ENCODE data around the gene CDH6.
"Not testable (repeated sequence)": the region's sequence is repeated elsewhere in the genome, so short reads cannot be mapped to it uniquely, and the experiment has no call there.

The CDH6 gene

GRCh38 chr5:31334061-31334860, 140.8 kb downstream of the CDH6 start:
- no peak for DNase-seq

DNA sequence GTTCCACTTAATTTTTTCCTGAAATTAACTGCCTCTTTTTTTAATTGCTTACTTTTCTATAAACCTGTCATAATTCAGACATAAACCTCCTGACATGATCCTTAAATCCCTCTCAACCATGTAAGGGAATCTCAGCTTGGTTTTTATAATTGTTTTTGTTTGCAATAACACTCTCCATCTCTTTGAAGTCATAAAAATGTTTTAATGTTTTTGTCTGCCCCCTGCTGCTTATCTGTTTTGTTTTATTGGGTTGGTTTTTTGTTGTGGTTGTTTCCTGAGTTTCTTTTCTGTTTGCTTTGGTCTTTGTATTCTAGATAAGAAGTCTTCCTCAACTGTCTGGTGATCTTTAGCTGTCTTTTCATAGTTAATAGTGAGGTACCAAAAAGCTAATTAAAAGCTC, 142.0 kb downstream of the CDH6 start:
- no peak for DNase-seq

- no peak for DNase-seq
Measured at GRCh38 chr5:31343946-31344345, 150.5 kb downstream of the CDH6 start.

DNA sequence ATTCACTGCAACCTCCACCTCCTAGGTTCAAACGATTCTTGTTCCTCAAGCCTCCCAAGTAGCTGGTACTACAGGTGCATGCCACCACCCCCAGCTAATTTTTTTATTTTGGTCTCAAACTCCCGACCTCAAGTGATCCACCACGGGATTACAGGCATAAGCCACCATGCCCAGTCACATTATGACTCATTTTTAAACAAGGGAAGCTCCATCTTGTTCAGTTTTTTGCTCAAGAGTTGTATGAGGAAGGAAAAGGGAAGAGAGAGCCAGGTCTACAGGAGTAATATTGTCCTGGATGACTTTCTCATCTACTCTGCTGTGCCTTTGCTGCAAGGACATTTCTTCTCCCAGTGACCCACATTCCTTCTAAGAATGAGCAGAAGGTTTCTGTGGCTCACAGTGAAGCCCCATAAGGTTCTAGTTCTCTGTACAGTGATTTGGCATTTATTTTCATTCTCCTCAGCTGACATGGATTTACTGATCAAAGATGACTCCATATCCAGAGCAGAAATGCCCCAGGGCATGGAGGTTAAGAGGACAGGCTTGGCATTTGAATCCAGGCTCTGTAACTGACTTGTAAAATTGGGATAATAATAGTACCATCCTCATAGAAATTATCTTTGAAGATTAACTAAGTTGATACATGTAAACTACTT, 153.5 kb downstream of the CDH6 start:
- no peak for DNase-seq

DNA sequence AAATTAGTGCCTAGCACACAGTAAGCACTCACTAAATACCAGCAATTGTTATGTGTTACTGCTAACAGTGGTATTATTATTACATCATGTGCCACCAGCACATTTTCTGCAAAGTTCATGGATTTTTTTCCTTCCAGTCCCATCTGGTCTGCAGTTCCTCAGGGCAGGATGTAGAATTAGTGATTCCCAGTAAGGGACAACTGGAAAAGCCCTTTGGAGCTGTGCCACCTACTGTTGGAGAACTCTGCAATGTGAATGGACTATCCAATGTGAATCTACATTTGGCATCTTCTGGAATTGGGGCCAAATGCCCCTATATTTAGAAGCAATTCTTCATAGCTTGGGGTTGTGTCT, 154.0 kb downstream of the CDH6 start:
- DNase-seq, result no peak

DNA sequence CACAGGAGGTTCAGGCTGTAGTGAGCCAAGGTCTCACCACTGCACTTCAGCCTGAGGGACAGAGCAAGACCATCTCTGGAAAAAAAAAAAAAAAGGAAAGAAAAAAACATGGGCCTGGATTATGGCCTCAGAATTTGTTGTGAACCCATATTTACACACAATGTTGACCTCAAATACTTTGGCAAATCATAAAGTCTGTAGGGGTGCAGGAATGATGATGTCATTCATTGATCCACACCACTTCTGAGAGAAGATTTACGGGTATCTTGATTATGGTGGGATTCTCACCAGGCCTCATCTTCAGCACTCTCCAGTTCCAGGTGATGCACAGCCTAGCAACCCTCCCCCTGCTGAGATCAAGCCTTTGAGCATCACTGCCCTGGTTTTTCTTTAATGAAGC, 156.9 kb downstream of the CDH6 start:
- no peak for DNase-seq

- DNase-seq, result no peak
Measured at GRCh38 chr5:31355337-31355736, 161.9 kb downstream of the CDH6 start.

- DNase-seq, result no peak
Measured at GRCh38 chr5:31357038-31357437, 163.6 kb downstream of the CDH6 start.

DNA sequence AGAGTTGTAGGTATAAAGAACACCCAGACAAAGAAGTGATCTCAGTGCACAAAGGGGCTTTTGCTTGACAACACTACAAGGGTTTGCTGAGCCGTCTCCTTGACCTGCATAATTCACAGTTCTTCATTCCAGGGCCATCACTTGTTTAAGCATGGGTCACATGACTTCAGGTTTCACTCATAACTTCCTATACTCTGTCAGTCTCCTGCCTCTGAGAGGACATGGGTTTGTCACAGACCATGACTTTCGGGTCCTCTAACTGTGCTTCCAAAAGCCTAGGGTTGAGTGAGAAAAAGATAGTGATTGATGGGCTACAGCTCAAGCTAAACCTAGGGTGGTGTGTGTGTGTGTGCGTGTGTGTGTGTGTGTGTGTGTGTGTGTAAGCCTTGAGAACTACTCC, 166.4 kb downstream of the CDH6 start:
- no peak for DNase-seq

DNA sequence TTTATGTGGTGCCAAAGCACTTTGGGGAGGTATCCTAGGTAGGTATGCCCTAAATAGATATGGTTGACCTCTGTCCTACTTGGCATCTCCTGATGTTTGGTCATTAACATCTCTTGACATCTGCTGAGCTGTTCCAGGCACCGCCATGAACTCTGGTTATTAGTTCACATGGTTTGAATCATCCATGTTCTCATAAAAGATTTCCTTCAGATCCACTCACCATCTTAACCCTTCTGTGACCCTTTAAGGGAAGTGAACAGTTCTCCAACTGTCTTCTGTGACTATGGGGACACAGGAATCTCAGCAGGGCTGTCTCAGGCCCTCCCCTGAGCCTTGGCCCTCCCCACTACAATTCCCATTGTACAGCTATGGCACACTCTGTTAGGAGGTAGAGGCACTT, 167.7 kb downstream of the CDH6 start:
- no peak for DNase-seq

DNA sequence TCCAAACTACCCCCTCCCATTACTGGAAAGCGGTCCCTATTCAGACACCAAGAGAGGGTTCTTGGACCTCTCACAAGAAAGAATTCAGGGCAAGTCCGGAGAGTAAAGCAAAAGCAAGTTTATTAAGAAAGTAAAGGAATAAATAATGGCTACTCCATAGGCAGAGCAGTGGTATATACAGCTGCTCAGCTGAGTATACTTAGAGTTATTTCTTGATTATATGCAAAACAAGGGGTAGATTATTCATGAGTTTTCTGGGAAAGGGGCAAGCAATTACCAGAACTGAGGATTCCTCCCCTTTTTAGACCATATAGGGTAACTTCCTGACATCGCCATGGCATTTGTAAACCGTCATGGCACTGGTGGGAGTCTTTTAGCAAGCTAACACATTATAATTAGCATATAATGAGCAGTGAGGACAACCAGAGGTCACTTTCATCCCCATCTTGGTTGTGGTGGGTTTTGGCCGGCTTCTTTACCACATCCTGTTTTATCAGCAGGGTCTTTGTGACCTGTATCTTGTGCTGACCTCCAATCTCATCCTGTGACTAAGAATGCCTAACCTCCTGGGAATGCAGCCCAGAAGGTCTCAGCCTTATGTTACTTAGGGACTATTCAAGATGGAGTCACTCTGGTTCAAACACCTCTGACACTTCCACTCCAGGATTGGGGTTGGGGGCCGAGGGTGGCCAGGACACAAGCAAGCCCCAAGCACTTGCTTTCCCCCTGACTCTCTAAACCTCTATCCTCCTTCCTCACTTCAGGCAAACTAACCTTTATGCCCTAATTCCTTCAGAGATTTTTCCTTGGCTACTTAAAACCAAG, 168.4 kb downstream of the CDH6 start:
- not testable (repeated sequence) for DNase-seq

DNA sequence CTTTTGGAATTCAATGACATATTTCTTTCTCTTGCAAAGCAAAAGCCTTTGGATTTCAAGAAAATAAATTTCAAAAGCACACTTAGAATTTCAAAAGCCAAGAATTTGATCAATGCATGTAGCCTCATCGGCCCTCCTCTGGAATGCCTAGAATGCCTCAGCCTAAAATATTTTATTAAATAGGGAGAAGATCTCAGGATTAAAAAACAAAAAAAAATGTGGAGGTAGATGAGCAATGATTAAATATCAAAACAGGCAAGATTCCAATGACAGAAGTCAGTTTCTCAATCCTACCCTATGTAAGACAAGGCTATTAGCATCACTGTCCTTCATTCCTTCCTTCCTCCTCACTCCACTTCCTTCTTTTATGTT, 169.0 kb downstream of the CDH6 start:
- no peak for DNase-seq

DNA sequence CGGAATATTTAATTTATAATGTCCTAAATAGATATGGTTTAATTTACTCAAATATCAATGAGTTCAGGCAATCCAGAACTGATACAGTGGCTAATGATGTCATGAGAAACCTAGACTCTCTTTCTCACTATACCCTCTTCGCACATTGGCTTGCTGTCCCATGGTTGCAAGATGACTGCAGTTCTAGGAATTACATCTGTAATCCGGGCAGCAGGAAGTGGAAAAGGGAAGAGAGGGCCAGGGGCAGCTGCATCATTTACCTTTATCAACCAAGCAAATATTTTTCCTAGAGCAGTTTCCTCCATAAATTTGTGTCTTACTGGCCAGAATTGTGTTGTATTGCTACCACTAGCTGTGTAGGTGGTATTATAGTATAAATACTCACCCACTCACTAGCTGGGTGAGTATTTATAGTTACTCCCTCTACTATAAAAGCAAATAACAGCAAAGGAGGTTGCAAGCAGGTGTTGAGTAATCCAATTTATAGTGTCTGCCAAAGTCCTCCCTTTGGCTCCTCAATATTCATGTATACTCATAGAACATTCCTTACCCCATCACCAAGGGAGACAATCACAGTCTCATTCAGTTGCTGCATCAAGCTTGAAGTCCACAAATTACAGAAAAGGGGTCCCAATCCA, 169.6 kb downstream of the CDH6 start:
- DNase-seq, result no peak

DNA sequence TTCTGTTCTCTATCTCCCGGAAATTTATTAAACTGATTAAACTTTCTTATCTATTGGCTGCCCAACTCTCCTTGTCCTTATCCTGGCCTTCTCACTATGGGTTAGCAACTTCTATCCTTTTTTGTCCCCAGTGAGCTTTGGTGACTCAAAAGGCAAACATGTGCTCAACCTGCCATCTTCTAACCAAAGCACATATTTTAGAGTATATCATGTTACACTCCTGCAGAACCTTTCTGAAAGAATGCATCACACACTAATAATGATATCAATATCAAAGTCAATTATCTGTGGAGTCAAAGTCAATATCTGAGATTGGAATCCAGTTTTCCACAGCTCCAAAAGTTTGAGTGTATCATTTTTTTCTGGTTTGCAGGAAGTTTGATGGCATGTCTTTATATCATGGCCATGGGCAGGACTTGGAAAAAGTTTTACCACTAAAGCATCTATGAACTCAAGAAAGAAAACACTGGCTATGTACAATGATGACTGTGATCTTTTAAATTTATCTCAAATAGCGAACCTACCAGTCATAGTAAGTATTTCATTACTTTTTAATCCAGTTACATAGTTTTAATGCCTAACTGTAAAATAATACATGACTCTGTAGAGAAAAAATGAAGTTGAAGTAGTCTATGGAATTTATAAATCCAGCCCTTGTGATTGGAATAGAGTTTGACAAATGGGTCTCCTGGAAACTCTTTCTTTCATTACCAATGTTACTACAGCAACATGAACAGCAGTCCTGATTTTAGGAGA, 171.6 kb downstream of the CDH6 start:
- DNase-seq, result no peak

DNA sequence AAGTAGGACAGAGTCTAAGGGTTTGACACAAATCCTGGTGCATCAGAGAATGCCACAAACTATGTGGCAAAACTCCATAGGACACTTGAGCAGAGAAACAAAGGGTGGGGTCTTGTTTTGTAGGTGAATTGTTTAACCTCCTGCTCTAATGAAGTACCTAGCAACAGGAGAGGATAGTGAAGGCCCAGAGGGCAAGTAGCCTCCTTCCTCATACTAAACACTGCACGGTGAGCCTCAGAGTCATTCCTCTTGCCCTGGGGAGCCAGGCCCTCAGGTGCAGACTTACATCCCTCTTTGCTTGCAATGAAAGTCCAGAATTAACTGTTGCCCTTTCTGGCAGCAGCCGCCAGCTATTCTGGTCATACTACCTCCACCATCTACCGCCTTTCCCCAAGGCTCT, 172.3 kb downstream of the CDH6 start:
- no peak for DNase-seq

DNA sequence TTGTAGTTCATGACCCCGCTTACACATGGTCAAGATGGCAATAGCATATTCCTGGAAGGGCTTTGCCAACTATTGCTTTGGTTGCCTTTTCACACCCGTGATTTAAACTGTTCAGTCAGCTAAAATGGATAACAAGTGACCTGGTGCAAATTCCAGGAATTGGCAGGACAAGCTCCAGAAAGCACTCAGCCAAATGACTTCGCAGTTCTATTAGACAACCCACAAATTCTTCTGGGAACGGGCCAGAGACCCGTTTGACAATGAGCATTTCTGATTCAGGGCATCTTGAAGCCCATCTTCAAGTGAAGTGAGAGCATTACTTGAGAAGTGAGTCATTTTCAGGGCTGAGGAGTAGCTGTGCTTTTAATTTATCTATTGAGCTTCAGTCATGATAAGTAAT, 173.5 kb downstream of the CDH6 start:
- DNase-seq, result no peak

- DNase-seq, result no peak
Measured at GRCh38 chr5:31372124-31372523, 178.6 kb downstream of the CDH6 start.

GRCh38 chr5:31375999-31376720, 182.7 kb downstream of the CDH6 start:
- DNase-seq, result no peak

DNA sequence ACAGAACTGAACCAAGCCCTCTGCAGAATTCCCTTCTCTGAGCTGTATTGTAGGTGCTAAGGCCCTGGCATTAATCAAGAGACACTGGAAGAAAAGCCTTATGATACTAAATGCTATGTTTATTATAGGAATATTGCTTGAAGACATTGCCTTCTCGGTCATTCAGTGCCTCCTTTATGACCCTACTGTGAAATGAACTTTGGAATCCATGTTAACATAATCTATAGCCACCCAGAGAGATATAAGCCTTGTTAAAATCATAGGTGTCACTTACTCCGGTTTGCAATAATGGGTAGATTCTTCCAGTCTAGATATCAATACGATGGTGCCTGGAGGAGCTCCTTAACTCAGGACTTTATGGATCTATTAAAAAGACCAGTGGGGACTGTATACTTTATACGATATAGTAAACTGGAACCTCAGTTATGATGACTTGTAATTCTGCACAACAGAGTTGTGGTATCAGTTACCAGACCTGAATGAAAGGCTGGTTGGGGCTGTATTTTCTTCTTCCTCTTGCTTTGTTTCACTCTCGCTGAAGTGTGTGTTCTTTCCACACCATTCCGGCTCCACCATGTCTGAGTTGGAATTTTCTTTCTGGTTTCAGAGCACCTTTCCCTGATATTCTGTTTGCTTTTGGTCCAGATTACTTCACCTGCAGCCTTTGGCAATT, 183.9 kb downstream of the CDH6 start:
- no peak for DNase-seq

GRCh38 chr5:31378136-31378535, 184.7 kb downstream of the CDH6 start:
- no peak for DNase-seq
